Central memory CD4-positive, alpha-beta T cell (primary cell): ENCODE data around the gene TM4SF5.

ENCODE experiments used
- DNase-seq: peaks from one replicate; pipeline ENCODE4 v3.0.0; 2022

The TM4SF5 gene

DNA sequence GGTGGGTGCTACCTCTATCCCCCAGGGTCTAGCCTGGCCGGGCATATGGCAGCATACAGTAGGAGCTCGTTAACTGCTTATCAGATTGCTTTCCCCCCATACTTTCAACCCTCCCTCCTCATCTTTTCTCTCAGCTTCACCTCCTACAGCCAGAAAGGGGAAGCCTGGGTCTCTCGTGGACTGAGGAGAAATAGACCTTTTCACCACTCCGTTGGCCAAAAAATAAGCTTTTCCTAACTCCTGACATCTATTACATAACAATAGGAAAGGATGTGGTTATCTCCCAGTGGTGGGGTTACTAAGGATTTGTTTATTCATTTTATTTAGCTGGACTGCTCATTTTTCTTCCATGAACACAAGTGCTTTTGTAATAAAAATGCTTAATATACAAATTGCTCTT, 23.0 kb upstream of the TM4SF5 start:
- DNase-seq, result no peak

DNA sequence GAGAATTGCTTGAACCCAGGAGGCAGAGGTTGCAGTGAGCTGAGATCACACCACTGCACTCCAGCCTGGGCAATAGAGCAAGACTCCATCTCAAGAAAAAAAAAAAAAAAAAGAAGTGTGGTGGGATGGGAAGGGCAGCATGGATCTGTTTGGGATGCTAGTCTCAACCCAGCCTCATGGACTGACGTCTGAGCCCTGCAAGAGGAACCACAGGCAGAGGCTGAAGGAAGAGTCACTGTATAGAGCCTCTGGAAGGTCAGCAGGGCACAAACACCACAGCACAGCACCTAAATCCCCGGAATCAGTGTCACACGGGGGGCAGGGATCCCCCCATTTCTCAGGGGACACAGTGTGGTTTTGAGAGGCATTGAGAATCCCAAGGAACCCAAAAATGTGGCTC, 21.1 kb upstream of the TM4SF5 start:
- no peak for DNase-seq

DNA sequence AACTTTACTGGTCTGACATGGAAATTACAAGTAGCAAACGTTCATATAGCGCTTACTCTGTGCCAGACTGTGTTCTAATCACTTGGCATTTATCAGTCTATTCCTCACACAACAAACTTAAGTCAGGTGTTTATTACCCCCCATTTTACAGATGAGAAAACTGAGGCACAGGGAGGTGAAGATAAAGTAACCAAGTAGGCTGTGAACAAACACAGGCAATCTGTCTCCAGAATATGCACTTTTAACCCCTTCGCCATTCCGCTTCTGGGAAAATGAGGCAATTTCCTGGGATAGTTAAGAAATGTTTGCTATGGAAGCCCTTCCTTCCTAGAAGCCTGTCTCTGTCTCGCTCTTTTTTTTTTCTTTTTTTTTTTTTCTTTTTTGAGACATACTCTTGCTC, 19.8 kb upstream of the TM4SF5 start:
- no peak for DNase-seq

GRCh38 chr17:4753392-4753791, 18.3 kb upstream of the TM4SF5 start:
- DNase-seq, result no peak

DNA sequence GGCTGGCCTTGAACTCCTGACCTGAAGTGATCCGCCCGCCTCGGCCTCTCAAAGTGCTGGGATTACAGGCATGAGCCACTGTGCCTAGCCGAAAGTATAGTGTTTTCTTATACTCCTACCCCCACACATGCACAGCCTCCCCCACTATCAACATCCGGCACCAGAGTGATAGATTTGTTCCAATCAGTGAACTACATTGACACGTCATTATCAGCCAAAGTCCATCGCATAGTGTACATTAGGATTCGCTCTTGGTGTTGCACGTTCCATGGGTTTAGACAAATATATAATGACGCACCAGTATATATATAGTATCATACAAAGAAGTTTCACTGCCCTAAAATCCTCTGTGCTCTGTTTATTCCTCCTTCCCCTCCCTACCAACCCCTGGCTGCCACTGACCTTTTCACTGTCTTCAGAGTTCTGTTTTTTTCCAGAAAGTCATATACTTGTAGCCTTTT, 11.9 kb upstream of the TM4SF5 start:
- no peak for DNase-seq

DNA sequence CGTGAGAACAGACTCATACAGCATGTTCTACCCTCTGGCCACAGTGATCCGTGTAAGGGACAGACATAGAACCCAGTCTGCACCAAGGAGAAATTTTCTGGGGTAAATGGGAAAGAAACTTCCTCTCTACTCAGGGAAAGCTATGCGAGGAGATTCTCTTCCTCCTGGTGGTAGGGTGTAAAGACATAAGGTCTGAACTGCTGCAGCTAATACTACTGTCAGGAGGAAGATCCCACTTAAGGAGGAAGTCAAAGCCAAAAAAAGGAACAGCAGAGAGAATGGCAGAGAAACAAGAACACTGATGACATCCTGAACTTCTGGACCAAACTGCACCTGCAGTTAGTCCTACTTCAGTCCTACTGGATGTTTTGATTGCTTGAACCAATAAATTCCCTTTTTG, 7.1 kb upstream of the TM4SF5 start:
- no peak for DNase-seq

DNA sequence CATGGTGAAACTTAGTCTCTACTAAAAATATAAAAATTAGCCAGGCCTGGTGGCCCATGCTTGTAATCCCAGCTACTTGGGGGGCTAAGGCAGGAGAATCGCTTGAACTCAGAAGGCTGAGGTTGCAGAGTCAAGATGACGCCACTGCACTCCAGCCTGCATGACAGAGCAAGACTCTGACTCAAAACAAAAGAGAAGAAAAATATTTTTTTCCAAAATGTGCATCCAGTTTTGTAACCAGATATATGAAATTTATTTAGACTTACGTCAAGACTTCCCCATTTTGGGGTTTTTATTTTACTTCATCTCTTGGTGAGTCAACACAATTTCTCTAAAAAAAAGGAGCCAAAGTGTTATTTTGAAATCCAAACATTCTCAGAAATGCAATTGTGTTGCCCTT, 5.5 kb upstream of the TM4SF5 start:
- no peak for DNase-seq

DNA sequence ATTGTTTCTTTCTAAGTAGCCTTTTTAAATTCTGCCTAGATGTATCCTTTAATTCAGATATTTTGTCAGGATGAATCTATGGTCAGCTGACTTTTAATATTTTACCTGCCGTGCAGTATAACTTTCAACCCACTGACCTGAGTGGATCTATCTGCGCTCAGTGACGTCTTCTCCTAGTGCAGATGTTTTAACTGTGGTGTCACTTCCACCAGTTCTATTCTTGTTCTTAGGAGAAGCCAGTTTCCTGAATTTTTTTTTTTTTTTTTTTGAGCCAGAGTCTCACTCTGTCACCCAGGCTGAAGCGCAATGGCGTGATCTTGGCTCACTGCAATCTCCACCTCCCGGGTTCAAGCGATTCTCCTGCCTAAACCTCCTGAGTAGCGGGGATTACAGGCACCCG, 5.0 kb upstream of the TM4SF5 start:
- DNase-seq, result no peak

GRCh38 chr17:4768298-4768697, 3.4 kb upstream of the TM4SF5 start:
- no peak for DNase-seq

DNA sequence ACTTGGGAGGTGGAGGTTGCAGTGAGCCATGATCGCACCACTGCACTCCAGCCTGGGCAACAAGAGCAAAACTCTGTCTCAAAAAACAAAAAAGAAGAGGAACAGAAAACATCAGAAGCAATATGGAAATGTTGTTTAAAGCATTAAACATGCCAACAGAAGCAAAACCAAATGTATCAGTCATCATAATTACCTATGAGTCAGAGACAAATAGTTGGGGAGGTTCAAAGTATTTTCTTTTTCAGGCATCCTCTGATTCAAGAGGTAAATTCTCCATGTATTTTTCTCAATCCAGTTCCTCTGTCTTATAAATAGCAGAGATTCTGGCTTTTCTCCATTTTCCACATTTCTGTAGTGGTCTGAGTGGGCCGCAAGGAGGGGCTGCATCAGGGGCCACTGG, 2.1 kb upstream of the TM4SF5 start:
- no peak for DNase-seq

GRCh38 chr17:4772235-4772613, 538 bp downstream of the TM4SF5 start:
- DNase-seq, result no peak

GRCh38 chr17:4777969-4778760, 6.5 kb downstream of the TM4SF5 start:
- no peak for DNase-seq

- DNase-seq, result no peak
These were observed 8.8 kb downstream of the TM4SF5 start for GRCh38 chr17:4780325-4780955.

- DNase-seq, result no peak
These were observed 11.0 kb downstream of the TM4SF5 start for GRCh38 chr17:4782652-4783051.

DNA sequence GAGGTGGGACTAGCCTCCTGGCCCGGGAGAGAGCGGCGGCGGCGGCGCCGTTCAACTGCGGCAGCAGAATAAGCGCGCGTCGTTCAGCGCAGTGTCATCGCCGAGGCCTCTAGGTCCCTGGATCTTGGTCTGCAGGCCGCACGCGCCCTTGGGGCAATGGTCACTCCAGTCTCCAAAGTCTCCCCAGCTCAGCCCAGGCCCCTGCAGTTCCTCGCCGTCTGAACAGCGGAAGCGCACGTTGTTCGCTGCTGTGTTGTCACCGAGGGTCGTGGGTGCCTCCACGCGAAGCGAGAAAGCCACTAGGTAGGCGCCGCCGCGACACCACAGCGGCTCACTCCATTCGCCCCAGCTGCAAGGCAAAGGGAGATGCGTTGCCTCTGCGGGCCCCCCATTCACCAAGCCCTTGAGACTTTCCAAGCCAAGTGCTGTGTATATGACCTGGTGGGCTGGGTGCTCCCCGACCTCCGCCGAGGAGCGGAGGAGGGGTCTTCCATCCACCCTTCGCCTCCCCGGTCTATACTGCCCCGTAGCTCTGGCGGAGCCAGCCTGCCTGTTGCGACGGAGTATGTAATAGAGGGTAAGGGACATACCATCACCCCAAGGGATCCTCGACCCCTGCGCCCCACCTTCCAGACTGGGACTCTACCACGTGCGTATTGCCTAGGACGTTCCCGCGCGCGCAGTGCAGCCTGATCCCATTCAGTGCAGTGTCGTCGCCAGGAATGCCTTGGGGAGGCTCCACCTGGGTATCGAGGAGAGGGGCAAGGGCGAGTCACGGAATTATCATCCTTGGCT, 13.8 kb downstream of the TM4SF5 start:
- DNase-seq, result no peak

GRCh38 chr17:4786106-4786511, 14.4 kb downstream of the TM4SF5 start, which contains the start of gene VMO1:
TSS of gene VMO1 (minus strand) at chr17:4786364. CDS start at chr17:4786352, 12 bp downstream.
- no peak for DNase-seq

GRCh38 chr17:4786516-4786915, 14.8 kb downstream of the TM4SF5 start:
- no peak for DNase-seq

DNA sequence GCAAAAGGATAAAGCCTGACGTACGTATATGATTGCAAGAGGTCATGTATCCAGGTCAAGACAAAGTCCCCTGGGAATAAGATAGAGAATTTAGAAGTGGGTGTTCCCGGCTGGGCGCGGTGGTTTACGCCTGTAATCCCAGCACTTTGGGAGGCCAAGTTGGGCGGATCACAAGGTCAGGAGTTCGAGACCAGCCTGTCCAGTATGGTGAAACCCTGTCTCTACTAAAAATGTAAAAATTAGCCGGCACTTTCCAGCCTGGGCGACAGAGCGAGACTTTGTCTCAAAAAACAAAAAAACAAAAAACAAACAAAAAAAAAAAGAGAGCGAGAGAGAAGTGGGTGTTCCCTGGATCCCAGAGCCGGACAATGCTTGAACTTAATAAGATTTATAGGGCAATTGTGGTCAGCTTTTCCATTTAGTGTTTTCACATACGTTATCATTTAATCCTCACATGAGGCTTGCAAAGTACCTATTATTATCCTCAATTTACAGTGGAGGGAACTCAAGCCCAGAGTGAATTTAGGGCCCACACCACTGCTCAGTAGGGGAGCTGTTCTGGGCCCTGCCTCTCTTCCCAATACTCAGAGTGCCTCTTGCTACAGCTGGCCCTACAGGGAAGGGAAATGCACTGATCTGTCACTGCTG, 16.6 kb downstream of the TM4SF5 start:
- DNase-seq, result no peak

DNA sequence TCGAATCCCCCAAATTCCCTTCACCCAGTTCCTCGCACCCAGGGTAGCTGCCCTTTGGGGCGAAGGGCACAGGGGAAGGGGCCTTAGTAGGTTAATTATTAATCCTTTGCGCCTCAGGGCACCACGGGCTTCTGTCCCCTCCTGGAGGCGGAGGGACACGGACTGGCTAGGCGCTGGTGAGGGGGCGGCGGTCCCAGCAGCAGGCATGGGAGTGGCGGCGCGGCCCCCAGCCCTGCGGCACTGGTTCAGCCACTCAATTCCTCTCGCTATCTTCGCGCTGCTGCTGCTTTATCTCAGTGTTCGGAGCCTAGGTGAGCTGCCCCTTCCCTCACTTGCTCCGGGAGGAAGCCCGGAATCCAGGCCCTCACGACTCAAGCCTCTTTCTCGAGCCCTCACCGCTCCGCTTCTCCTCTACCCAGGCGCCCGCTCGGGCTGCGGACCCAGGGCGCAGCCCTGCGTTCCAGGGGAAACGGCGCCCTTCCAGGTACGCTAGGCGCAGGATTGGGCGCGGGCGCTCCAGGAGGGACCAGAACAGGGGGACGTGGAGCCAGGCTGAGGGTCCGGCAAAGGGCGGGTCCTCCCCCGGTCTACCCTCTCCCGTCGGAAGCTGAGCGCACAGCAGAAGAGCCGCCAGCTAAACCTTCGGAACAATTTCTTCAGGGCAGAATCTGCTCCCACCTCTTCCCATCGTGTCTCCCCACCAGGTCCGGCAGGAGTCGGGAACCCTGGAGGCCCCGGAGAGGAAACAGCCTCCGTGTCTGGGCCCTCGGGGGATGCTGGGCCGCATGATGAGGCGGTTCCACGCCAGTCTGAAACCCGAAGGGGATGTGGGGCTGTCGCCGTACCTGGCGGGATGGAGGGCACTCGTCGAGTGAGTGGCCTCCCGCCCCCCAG, 17.4 kb downstream of the TM4SF5 start, which contains the start of gene GLTPD2:
TSS of gene GLTPD2 (plus strand) at position 158 of the 894 bp plus-strand sequence. CDS start at position 206, 48 bp downstream.
- DNase-seq, result no peak

GRCh38 chr17:4789701-4789950, 17.9 kb downstream of the TM4SF5 start:
- no peak for DNase-seq

DNA sequence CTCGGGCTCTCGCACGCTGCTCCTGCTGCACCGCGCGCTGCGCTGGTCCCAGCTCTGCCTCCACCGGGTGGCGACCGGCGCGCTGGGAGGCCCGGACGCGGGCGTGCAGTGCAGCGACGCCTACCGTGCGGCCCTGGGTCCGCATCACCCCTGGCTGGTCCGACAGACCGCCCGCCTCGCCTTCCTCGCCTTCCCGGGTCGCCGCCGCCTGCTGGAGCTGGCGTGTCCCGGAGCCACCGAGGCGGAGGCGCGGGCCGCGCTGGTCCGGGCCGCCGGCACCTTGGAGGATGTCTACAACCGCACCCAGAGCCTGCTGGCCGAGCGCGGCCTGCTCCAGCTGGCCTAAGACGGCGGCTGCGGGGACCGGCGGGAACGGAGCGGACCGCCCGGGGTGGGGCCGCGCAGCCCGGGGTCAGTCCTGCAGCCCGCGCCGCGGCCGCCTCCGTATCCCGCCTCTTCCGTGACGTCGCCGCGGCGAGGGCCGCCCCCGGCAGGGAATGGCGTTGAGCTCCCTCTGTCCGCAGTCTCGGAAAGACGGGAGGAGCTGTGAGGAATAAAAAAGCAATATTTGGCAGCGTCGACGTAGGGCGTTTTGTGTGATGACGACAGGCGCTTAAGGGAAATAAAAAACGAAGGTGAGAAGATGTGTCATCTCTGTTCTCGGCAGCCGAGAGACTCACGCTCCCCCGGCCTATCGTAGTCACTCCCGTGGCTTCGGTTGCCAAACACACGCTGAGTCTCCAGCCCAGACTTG, 18.4 kb downstream of the TM4SF5 start:
- peak; percentile 73 for DNase-seq
